Effector CD8-positive, alpha-beta T cell (primary cell): ENCODE measurements around the gene TOP2A.

Experiments used
- DNase-seq: peaks from one replicate; lab custom pipeline; 2025; lab: John Stamatoyannopoulos, UW

The TOP2A gene

DNA sequence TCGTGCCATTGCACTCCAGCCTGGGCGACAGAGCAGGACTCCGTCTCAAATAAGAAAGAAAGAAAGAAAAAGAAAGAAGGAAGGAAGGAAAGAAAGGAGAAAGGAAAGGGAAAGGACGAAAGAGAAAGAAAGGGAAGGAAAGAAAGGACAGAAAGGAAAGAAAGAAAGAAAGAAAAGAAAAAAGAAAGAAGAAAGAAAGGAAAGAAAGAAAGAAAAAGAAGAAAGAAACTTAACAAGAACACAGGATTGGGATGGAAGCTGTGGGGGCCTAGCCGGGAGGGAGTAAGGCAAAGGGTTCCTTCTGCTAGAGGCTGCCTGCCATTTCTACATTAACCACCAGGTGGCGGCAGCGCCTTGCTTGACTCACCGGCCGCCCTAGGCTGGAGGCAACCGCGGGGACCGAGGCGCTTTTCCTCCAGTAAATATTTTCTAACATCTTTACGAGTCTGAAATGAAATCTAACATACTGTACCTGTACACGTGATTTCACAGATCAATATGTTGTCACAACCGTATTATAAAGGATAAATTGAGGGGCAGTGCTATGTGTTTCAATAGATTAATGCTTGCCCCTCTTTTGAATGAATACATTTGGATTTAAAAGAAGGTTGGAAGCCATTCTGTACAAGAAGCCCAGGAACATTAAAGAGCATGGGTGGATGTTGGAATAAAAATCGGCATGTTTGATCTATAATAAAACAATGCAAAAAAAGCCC, 59.2 kb downstream of the TOP2A start:
- peak; percentile 83 for DNase-seq

DNA sequence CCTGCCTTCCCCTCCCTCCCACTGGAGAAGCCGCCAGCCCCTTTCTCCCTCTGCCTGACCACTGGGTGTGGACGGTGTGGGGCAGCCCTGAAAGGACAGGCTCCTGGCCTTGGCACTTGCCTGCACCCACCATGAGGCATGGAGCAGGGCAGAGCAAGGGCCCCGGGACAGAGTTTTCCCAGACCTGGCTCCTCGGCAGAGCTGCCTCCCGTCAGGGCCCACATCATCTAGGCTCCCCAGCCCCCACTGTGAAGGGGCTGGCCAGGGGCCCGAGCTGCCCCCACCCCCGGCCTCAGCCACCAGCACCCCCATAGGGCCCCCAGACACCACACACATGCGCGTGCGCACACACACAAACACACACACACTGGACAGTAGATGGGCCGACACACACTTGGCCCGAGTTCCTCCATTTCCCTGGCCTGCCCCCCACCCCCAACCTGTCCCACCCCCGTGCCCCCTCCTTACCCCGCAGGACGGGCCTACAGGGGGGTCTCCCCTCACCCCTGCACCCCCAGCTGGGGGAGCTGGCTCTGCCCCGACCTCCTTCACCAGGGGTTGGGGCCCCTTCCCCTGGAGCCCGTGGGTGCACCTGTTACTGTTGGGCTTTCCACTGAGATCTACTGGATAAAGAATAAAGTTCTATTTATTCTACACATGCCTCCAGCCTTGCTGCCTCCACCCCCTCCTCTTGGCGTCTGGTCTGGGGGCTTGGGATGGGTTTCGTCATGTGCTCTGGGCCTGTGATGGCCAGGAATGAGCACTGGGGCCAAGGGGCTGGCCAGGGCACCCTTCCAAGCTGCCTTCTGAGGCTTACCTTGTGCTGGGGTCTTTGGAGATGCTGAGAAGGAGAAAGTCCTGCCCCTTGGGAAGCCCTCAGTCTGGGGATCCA, 60.5 kb downstream of the TOP2A start:
- DNase-seq = no peak

DNA sequence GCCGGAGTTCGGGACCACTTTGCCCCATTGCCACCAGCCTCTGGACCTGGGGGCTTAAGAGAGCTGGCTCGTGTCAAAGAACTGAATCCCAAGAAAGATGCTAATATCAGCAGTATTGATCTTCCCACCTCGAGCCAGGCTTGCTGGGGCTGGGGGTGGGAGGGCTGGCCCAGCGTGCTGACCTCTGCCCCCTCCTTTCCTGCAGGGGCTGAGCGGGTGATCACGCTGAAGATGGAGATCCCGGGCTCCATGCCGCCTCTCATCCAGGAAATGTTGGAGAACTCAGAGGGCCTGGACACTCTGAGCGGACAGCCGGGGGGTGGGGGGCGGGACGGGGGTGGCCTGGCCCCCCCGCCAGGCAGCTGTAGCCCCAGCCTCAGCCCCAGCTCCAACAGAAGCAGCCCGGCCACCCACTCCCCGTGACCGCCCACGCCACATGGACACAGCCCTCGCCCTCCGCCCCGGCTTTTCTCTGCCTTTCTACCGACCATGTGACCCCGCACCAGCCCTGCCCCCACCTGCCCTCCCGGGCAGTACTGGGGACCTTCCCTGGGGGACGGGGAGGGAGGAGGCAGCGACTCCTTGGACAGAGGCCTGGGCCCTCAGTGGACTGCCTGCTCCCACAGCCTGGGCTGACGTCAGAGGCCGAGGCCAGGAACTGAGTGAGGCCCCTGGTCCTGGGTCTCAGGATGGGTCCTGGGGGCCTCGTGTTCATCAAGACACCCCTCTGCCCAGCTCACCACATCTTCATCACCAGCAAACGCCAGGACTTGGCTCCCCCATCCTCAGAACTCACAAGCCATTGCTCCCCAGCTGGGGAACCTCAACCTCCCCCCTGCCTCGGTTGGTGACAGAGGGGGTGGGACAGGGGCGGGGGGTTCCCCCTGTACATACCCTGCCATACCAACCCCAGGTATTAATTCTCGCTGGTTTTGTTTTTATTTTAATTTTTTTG, 61.6 kb downstream of the TOP2A start:
- no peak for DNase-seq

DNA sequence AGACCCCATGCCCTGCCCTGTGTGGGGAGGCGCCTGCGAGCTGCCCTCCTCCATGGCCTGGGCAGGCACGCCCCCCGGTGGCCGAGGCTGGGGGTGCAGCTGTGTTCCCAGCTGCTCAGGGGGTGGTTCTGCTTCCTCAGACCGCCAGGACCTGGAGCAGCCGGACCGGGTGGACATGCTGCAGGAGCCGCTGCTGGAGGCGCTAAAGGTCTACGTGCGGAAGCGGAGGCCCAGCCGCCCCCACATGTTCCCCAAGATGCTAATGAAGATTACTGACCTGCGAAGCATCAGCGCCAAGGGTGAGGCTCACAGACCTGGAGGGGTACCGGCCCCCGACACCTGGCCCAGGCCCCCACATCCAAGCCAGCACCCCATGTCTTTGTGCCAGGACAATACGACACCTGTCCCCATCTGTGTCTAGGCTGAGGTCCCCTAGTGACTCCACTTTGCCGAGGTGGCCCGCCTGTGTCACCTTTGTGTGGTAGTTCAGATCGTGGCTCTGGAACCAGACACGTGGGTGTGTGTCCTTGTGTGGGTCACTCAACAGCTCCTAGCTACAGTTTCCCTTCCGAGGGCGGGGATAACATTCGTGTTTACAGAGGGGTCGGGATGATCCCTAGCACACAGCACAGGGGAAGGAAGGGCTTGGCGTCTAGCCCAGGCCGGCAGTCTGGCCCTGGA, 62.4 kb downstream of the TOP2A start:
- DNase-seq = peak; percentile 71

DNA sequence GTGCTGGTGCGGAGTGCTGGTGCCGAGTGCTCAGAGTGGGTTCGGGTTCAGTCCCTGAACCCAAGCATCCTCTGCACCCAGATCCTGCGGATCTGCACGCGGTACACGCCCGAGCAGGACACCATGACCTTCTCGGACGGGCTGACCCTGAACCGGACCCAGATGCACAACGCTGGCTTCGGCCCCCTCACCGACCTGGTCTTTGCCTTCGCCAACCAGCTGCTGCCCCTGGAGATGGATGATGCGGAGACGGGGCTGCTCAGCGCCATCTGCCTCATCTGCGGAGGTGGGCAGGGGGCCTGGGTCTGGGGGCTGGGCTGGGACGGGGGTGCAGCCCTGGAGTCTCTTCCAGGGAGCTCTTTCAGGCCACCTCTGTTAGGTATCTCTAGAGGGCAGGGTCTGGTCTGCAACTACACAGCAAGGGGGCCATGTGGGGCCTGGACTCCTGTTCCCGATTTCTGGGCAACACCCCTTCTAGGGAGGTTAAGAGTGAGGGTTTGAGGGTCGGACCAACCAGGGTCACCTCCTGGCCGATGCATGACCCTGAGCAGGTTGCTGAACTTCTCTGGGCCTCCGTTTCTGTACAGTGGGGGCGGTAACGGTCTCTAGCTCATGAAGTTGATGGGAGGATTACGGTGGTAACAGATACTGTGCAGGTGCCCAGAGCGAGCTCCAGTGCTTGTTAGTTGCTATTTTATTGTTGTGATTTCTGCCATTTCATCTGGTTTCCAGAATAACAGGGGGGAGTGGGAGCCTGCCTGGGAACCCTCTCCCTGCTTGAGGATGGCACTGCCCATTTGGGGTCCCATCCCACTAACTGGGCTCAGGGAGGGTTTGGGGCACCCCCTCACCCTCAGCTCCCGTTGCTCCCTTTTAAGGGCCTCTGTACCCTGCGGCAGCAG, 63.2 kb downstream of the TOP2A start:
- no peak for DNase-seq

DNA sequence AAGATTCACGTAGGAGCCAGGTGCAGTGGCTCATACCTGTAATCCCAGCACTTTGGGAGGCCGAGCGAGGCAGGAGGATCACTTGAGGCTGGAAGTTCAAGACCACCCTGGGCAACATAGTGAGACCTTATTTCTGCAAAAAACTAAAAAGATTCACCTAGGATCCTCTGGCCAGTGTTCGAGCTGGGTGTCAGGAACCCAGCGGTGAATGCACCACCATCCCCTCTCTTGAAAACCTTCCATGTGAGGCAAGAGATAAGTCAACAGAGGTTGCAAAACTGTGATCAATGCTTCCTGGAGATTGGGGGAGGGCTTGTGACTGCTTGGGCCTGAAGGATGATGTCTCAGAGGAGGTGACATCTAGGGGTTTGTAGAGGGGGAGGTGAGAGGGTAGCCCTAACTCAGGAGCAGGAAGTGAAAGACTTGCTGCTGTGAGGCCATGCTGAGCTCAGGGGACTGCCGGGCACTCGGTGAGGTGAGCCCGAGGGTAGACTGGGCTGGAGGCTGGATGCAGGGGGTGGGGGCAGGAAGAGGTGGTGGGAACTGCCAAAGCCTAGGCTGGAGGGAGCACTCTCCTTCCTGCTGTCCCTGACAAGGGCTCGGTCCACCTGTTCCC, 64.8 kb downstream of the TOP2A start:
- no peak for DNase-seq

DNA sequence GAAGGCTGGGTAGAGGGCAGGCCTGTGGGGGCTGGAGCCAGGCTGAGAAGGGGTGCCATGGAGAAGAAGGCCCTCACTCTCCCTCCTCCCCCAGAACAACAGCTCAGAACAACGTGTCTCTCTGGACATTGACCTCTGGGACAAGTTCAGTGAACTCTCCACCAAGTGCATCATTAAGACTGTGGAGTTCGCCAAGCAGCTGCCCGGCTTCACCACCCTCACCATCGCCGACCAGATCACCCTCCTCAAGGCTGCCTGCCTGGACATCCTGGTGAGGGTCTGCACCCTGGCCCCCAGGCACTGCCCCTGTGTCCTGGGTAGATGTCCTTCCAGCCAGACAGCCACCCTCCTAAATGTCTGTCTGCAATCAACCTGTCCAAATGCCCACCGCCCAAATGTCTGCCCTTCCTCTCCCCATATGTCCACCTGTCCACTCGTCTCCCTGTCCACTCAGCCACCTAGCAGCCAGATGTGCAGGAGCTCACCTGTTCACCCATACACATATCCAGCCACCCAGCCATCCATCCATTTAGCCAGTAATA, 65.4 kb downstream of the TOP2A start:
- no peak for DNase-seq

DNA sequence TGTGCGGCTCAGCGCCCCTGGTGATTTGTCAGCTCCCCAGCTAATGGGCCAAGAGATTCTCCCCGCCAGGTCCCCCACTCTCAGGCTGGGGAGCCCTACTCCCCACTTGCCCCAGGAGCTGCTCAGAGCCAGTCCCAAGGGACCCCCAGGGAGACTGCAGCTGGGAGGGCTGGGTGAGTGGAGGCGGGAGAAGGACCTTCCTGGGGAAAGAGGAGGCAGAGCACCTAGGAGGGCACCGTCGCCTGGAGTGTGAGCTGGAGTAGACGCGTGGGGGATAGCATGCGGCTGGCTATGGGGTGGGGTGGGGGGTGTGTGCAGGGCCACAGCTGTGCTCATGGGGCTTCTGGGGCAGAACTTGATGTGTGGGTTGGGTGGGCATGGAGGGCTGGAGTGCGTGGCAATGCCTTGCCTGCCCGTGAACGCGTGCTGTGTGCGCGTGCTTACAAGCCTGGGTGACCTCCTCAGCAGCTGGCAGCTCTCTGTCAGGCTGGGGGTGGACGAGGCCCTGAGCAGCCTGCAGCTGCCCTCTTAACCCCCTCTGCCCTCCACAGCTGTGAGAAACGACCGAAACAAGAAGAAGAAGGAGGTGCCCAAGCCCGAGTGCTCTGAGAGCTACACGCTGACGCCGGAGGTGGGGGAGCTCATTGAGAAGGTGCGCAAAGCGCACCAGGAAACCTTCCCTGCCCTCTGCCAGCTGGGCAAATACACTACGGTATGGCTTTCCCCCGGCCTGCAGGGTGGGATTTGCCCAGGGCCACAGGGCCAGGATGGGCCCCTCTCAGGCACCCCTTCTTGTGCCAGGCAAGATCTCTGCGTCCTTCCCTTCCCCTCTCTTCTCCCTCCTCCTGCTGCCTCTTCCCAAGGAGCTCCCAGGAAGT, 66.1 kb downstream of the TOP2A start:
- DNase-seq = no peak

DNA sequence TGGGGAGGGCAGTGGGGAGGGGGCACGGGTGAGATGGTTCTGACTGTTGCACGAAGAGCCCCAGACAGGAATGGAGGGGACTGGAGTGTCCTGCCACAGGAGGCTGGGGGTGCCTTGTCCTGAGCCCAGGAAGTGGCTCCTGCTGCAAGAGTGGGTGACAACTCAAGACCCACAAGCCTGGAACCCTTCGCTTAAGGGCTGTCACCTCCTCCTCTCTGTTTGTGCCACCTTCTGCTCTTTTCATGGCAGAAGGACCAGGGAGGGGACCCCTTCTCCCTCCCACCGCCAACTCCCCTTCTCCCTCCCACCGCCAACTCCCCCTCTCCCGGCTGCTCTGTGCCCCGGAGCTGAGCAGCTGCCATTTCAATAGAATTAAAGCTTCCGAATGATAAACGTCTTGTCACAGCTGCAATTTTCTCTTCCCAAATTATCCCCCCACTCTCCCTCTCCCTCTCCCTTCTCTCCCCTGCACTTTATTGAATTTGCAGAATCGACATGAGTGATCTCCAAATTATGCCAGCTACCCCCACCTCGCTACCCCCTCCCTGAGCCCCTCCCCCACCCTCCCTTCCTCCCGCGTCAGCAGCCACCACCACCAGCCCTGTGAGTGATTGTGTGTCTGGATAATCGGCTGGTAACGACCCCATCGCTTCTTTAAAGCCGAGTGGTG, 66.9 kb downstream of the TOP2A start:
- DNase-seq = no peak

- no peak for DNase-seq
Observed at GRCh38 chr17:40349895-40350688, 67.6 kb downstream of the TOP2A start.

DNA sequence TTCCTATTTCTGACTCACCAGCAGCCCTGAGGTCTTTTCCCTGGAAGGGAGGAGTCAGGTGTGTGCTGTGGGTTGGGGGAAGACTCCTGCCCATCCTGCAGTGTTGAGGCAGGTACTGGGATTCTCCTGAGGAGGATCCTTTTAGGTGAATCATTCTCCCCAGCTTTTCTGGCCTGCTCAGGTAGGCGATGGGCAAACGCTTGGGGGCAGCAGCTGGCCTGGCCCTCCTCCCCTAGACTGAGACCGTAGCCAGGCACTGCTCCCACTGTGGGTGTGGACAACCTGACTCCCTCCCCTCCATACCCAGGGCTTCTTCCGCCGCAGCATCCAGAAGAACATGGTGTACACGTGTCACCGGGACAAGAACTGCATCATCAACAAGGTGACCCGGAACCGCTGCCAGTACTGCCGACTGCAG, 68.2 kb downstream of the TOP2A start:
- no peak for DNase-seq

DNA sequence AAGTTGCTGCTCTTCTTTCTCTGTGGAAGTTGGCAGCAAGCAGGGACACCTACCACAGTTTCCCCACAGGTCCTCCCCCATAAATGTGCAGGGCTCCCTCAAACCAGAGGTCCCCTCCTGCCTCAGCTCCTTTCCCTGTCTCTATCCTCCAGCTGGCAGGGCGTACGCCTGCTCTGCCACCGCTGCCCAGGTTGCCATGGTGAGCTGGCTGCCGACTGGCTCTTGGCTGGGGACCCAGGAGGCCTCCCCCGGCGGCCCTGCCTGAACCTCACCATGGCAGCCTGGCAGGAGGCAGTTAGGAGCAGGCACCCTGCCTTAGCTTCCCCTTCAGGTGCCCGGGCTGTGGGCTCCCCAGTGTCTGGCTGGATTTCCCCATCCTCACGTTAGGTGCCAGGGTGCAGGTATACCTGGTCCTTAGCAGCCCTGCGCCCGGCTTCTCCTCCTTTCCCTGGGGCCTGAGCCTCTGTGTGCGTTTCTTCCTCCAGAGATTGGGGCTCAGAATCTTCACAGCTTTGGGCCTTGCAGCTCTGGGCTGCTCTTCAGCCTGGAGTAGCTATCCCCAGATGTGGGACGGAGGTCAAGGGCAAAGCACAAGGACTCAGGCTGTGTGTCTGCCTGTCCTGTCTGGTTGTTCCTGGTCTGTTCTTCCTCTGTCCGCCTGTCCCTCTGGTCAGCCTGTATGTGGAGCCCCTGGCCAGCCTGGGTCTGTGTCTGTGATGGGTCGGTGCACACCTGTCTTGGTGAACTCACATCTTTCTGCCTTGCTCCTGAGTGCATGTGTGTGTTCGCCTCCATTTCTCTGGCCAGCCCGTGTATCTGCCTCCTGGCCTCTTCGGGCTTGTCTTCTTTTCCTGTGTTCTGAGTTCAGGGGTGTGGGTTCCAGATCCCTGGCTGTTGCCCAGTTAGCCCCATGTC, 68.9 kb downstream of the TOP2A start:
- DNase-seq = no peak

GRCh38 chr17:40348136-40348504, 69.6 kb downstream of the TOP2A start:
- DNase-seq = no peak

DNA sequence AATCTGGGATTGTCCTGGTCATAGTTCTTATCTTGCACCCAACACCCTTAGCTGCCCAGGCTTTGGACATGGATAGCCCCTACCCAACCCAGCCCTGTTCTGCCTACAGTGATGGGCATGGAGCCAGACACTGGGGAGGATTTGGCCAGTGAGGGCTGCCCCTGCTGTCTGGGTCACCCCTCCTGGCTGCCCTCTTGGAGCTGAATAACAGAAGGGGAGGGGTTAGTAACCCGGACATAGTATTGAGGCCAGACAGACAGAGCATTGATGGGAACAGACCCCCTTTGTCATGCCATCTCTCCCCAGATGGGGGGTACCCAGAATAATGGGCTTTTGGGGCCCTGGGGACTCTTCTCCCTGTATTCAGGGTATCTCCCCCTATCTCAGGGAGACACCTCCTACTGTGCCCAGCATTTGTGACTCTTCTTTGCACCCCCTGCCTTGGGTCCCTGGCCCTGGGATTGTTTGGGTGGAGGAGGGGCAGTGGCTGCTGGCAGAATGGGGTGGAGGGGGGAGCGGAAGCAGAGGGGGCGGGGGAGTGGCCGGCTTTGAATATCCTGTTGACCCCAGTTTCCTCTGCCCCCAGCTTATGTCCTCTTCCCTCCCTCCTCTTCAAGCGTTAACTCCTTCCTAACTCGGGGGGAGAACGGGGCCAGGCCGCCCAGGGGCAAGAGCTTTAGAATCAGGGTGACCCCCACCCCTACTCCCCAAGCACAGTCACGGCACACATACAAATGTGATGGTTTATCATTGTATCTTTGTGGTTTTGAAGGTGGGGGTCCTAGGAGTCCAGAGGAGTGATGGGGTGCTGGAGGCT, 70.2 kb downstream of the TOP2A start:
- no peak for DNase-seq

GRCh38 chr17:40346765-40347158, 70.9 kb downstream of the TOP2A start:
- no peak for DNase-seq
